Inflammatory macrophage (primary cell): ENCODE results near the gene PGAM5.
A peak's percentile ranks its signal among the peaks of the same experiment; 100 is the strongest.
"Not testable (repeated sequence)": the region's sequence is repeated elsewhere in the genome, so short reads cannot be mapped to it uniquely, and the experiment has no call there.

ENCODE experiments used
- DNase-seq, 2 donors: peaks; one replicate each; pipeline ENCODE4 v3.0.0-alpha.2; 2020 to 2022

PGAM5 gene

DNA sequence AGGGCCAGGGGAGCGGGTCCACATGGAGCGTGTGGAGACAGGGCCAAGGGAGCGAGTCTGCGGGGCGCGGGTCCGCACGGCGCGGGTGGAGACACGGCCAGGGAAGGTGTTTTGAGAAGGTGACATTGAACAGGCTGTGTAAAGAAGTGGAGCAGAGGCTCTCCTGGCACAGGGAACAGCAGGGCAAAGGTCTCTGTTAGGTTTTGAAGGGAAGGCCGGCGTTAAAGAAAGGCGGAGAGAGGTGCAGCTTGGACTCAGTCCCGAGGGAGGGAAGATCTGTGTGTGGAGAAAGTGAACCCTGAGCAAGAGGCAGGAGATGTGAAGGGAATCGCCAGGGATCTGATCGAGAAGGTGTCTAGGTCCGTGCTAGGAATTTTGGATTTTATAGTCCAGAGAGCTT, 21.4 kb upstream of the PGAM5 start:
- no peak for DNase-seq

DNA sequence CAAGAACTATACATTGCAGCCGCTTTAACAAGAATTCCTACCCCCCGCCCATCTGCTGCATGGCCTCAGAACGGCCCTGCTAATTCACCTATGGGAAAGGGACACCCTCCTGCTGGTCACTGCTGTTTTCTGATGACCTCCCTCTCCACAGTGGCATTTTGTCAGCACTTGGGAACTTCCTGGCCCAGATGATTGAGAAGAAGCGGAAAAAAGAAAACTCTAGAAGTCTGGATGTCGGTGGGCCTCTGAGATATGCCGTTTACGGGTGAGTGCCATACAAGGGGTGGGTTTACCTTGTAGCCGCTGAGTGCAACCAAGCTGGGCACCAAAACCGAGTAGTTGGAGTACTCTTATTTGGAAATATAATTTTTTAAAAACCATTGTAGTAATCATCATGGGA, 20.5 kb upstream of the PGAM5 start:
- no peak for DNase-seq

DNA sequence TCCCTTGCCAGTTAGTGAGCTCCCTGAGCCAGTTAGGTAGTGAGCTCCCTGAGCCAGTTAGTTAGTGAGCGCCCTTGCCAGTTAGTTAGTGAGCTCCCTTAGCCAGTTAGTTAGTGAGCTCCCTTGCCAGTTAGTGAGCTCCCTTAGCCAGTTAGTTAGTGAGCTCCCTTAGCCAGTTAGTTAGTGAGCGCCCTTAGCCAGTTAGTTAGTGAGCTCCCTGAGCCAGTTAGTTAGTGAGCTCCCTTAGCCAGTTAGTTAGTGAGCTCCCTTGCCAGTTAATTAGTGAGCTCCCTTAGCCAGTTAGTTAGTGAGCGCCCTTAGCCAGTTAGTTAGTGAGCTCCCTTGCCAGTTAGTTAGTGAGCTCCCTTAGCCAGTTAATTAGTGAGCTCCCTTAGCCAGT, 18.6 kb upstream of the PGAM5 start:
- not testable (repeated sequence) for DNase-seq

DNA sequence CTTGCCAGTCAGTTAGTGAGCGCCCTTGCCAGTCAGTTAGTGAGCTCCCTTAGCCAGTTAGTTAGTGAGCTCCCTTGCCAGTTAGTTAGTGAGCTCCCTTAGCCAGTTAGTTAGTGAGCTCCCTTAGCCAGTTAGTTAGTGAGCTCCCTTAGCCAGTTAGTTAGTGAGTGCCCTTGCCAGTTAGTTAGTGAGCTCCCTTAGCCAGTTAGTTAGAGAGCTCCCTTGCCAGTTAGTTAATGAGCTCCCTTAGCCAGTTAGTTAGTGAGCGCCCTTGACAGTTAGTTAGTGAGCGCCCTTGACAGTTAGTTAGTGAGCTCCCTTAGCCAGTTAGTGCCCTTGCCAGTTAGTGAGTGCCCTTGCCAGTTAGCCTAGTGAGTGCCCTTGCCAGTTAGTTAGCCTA, 15.8 kb upstream of the PGAM5 start:
- not testable (repeated sequence) for DNase-seq

DNA sequence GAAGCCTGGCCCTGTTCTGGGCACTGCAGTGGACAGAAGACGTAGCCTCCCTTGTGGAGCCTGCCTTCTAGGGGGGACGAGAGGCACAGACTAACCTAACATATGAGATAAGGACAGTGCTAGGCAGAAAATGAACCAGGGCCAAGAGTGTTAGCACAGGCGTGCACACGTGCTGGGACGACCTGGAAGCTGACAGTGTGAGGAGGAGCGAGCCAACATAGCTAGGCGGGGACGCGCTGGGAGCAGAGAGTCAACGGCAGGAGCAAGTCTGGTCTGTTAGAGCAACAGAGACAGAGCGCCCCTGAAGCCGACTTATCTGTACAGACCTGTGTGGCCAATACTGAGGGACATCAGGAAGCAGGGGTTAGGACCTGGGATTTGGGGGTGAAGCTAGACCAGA, 15.2 kb upstream of the PGAM5 start:
- DNase-seq, result no peak

DNA sequence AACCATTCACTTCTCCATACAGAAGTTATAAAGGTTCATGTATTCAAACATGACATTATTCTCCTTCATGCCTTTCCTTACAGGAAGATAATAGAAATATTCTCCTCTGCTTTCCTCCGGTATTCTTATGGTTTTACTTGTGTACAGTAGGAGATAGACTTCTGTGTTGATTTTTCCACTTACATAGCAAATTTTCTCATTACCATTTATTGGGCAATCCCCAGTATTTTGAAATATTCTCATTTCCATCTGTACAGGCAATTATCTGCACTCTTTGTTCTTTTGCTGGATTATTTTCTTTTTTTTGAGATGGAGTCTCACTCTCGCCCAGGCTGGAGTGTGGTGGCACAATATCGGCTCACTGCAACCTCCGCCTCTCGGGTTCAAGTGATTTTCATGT, 12.3 kb upstream of the PGAM5 start:
- peak in 1 of 2 donors; percentile 50 for DNase-seq

DNA sequence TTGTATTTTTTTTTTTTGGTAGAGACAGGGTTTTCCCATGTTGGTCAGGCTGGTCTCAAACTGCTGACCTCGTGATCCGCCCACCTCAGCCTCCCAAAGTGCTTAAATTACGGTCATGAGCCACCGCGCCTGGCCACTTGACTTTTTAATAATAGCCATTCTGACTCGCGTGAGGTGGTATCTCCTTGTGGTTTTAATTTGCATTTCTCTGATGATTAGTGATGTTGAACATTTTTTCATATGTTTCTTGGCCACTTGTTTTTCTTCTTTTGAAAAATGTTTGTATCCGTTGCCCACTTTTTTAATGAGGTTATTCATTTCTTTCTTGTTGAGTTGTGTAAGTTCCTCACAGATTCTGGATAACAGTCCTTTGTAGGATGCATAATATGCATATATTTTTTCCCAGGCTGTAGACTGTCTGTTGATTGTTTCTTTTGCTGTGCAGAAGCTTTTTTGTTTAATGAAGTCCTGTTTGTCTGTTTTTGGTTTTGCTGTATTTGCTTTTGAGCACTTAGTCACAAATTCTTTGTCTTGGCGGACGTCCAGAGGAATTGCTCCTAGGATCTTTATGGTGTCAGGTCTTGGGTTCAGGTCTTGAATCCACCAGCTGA, 10.3 kb upstream of the PGAM5 start:
- peak in 1 of 2 donors; percentile 44 for DNase-seq

DNA sequence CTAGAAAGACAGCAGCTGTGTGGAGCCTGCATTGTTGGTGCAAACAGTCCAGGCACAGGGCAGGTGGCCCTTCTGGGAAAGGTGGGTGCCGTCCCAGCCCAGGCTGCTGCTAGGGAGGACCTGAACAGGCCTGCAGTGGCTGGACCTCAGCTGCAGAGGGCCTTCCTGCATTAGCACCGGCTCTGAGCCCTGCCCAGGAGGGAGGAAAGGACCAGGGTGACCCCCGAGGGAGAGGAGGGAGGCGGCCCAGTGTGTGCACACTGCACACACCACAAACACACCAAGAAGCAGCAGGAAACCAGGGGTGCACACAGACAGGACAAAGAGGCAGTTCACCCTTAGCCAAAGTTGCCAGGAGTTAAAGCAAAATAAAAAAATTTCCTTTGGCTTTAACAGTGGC, 8.0 kb upstream of the PGAM5 start:
- DNase-seq, result no peak

DNA sequence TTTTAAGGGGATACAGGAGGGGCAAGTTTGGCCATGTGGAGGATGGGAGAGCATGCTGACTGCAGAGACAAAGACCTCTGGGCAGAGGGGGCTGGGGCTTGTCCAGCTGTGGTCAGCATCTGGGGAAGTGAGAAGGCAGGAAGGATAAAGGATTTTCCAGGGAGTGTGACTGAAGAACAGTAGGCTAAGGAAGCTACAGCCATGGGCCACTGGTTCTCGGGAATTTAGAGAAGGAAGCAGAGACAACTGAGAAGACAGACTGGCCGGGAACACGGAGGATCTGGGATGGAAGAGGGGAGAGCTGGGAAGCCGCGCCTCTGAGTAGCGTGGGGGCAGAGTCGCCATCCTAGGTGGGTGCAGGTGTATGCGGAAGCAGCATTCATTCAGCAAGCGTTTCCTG, 7.0 kb upstream of the PGAM5 start:
- no peak for DNase-seq

DNA sequence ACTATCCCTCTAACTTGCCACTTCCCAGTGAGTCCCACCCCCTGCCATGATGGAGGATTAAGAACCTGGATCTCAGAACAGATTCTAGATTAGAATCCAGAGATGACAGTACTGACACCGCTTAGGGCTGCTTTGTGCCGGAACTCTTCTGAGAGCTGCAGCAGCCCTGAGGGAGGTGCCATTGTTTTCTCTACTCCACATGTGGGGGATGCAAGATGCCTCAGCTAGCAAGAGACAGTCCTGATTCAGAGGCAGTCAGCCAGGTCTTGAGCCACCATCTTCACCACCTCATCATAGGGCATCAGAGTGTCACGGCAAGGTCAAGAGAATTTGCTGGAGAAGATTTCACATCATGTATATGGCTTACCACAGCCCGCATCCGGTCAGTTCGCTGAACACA, 3.4 kb upstream of the PGAM5 start:
- no peak for DNase-seq

DNA sequence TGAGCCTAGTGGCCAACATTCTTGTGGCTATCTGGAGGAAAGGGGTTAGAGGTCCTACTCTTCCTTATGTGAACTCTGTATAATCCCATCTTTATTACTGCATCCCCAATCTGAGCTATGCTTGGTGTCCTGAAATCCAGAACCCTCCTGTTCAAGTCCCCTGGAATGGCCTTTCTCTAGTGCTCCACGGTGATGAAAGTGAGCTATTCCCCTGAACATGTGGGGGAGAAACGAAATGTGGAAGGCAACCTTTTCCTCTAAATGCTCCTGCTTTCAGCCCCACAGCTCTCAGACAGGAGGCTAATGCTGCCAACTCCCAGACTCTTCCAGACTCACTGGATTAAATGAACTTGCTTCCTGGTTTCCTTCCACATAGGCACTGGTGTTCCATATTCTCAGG, 2.5 kb upstream of the PGAM5 start:
- no peak for DNase-seq

DNA sequence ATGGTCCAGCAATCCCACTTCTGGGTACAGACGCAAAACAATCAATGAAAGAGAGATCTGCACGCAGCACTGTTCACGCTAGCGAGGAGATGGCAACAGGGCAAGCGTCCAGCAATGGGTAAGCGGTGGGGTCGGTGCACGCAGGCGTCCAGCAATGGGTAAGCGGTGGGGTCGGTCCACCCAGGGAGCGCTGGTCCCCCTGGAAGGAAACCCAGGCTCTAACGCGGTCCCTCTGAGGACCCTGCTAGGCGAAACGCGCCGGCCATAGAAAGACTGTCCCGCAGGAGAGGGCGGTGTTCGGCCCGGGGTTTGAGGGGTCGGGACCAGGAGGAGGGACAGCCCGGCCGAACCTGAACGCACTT, 618 bp upstream of the PGAM5 start:
- no peak for DNase-seq

DNA sequence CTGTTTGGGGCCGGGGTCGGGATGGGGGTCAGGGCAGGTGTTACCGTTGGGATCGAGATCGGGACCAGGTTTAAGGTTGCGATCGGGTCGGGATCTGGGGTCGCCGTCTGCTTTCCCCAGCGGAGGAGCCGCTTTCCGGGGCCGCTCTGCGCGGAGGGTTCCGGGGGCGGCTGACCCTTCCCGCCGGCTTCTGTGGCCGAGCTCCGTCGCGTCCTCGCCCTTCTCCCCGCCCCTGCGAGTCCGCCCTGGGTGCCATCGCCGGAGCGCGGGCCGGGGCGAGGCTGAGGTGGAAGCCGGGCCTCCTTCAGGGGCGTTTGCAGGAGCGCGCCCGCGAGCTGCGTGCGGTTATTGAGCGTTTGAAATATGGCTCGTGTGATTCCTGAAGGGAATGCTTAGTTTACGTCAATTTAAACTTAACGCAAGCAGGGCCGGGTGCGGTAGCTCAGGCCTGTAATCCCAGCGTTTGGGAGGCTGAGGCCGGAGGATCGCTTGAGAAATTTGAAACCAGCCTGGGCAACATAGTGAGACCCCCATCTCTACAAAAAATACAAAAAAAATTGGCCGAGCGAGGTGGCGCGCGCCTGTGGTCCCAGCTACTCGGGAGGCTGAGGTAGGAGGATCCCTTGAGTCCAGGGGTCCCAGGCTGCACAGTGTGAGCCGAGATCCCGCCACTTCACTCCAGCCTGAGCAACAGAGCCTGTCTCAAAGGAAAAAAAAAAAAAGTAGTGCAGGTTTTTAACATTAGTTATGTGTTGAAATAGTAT, 620 bp downstream of the PGAM5 start:
- DNase-seq, result peak in 1 of 2 donors; percentile 37

DNA sequence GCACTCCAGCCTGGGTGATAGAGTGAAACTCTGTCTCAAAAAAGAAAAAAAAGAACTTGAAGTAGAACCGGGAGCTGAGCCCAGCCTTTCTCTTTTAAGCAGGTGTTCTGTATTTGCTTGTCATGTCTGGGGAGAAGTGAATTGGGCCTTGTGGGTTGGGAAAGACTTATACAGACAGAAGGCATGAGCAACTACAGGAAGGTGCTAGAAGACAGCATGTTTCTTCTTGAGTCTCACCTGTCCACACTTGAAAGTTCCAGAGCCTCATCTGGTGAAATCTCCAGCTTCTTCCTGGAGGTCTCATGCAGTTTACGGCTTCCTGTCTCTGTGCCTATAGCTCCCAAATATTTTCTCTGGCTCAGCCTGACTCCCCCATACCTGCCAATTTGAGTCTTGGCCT, 2.5 kb downstream of the PGAM5 start:
- no peak for DNase-seq

DNA sequence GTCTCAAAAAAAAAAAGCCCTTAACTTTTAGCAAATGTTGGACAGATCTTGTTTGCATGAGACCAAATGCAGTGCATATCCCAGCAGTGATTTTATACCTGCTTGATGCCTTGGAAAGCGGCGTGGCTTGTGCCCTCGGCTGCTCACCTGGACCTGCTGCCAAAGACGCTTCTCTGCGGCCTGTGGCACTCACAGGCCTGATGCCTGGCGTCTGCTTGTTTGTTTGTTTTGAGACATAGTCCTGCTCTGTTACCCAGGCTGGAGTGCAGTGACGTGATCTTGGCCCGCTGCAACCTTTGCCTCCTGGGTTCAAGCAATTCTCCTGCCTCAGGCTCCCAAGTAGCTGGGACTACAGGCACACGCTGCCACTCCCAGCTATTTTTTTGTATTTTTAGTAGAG, 5.2 kb downstream of the PGAM5 start:
- DNase-seq, result no peak

DNA sequence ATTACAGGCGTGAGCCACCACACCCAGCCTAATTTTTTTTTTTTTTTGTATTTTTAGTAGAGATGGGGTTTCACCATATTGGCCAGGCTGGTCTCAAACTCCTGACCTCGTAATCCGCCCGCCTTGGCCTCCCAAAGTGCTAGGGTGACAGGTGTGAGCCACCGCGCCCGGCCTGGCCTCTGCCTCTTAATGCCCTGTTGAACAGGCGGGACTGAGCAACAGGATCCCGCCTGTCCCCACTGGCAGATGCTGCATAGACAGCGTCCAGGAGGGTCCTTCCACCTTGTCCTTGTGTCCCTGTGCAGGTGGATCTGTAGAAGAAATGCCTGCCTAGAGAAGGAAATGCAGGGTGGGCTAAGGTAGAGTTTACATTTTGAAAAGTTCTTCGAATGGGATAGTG, 5.7 kb downstream of the PGAM5 start:
- DNase-seq, result no peak

DNA sequence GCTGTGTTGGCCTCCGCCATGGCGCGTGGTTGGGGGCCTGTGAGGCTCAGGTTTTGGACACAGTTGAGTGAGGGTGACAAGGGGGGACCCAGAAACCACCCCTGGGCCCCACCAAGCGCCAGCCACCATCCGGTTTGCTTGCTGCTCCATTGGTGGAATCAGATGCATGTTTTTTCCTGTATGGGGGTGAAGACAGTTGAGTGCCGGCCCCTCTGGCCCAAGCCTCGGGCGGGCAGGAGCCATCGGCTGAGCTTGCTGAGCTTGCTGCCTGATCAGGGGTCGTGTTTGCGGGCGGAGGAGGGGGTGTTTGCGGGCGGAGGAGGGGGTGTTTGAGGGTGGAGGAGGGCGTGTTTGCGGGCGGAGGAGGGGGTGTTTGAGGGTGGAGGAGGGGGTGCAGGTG, 6.4 kb downstream of the PGAM5 start:
- no peak for DNase-seq

DNA sequence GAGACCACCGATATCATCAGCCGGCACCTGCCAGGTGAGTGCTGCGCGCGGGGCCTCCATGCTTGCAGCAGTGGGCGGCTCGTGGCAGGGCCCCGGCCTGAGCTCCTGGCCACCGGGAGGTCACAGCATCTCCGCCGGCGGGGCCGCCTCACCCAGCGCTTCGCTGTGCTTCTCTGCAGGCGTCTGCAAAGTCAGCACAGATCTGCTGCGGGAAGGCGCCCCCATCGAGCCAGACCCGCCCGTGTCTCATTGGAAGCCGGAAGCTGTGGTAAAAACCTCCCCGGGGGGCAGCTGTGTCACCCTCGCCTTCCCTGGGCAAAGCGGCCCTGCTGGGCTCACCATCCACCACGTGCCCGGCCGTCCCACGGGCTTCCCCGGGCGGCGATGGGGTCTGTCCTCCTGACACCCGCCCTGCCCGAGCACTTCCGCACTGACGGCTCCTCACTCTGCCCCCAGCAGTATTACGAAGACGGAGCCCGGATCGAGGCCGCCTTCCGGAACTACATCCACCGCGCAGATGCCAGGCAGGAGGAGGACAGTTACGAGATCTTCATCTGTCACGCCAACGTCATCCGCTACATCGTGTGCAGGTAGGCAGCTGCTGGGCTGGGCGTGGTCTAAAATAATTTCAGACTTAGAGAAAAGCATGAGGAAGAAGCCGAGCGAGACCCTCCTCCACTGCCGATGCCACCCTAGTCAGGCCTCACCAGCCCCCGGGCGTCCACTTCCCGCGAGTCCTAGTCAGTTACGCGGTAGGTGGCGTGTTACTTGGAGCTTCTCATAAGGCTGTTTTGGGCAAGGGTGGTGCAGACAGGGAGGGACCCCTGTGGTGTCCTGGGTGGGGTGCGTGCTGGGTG, 7.1 kb downstream of the PGAM5 start:
- no peak for DNase-seq

DNA sequence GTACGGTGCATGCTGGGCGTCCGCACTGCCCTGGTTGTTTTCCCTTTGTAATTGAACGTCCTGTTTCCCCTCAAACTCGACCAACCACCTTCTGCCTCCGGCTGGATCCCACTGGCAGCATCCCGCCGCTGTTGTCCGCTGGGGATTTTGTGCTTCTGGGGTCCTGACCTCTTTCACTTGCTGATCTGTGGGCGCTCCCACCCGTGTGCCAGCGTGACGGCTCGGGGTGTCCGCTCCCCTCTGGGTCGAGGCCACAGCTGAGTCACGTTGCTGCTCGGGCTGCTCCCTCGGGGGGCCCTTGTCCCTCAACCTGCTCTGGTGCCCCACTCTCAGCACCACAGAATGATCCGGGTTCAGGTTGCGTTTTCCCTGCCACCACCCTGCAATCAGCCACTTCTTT, 8.0 kb downstream of the PGAM5 start:
- DNase-seq, result no peak

DNA sequence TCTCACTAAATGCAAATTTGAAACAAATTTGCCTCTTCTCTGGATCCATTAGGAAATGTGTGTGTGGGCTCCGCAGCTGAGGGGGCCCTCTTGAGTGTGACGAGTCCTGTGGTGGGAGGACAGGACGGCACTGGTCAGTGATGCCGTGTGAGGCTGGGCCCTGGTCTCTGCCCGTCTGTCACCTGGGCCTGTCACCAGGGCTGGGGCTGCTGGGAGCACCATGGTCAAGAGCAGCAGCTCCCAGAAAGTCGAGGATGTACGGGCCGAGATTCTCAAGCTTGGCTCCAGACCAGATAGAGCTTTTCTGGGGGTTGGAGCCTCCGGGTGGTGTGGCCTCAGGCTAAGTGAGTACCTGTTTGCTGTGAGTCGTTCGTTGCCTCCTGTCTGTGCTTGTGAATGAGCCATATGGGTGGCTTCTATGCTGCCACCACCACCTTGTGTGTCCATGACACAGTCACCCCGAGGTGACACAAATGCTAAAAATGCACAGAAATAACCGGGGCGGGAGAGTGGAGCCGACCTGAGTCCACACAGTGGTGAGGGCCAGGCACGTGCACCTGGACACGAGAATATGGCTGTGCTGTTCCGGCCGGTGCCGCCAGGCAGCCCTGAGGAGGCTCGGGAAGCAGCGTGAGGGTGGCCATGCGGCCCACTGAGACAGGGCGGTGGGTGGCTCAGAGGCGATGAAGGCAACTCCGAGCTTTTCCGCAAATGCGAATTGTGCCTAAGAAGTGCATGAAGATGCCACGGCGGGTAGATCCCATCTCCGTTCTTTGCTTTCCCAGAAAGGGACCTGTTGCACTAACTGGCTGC, 8.7 kb downstream of the PGAM5 start:
- no peak for DNase-seq

DNA sequence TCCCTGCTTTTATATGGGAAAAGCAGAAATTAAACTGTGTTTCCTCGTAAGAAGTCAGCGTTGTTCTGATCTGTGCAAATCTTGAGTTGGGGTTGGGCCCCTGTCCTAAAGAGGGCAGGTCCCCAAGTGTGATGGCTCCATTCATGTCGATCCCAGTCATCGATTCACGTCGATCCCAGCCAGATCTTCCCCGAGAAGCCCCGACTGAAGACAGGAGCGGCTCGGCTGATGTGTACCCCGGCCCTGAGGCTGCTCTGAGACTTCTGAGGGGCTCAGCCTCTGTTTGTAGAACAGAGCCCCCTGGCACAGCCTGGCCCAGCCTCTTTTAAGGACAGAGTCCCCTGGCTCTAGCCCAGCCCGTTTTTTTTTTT, 9.3 kb downstream of the PGAM5 start:
- DNase-seq, result no peak

DNA sequence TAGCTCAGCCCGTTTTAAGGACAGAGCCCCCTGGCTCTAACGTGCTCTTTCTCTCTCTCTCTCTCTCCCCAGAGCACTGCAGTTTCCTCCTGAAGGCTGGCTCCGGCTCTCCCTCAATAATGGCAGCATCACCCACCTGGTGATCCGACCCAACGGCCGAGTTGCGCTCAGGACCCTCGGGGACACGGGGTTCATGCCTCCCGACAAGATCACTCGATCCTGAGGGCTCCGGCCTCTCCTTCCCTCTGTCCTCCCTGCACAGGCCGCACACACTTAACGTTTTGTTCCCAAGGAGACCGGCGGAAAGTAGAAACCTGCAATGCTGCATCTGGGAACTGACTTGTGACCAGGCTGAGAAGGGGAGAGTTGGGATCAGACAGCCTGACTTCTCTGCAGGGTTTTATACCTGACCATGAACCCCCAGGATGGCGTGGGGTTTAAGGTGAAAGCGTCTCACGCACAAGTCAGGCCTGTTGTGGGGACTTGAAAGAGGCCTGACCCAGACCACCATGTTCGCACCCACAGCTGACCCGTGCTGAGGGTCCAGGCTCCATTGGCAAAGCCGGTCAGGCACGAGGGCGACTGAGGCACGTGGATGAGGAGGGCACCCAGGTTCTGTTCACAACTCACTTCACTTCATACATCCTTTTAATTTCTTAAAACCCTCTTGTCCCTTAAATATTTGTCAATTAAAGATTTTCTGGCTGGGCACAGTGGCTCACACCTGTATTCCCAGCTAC, 10.1 kb downstream of the PGAM5 start:
- no peak for DNase-seq
